Fibroblast of peridontal ligament (primary cell): ENCODE data around the gene TJP2.
"Not testable (repeated sequence)": the region's sequence is repeated elsewhere in the genome, so short reads cannot be mapped to it uniquely, and the experiment has no call there.

Source experiments
- DNase-seq: peaks from one replicate; pipeline ENCODE4 v3.0.0-alpha.2; 2010; ENCODE audit errors: extremely low read depth

Gene TJP2

GRCh38 chr9:69283003-69283402, 108.9 kb downstream of the TJP2 start:
- DNase-seq, result no peak

GRCh38 chr9:69292078-69292477, 118.0 kb downstream of the TJP2 start:
- no peak for DNase-seq

- DNase-seq, result no peak
Observed at GRCh38 chr9:69293156-69293555, 119.1 kb downstream of the TJP2 start.

- DNase-seq, result no peak
Observed at GRCh38 chr9:69295872-69296552, 121.9 kb downstream of the TJP2 start.

GRCh38 chr9:69297300-69297980, 123.4 kb downstream of the TJP2 start:
- no peak for DNase-seq

GRCh38 chr9:69299315-69299714, 125.2 kb downstream of the TJP2 start:
- no peak for DNase-seq

GRCh38 chr9:69299826-69300225, 125.7 kb downstream of the TJP2 start:
- no peak for DNase-seq

GRCh38 chr9:69303331-69303730, 129.3 kb downstream of the TJP2 start:
- no peak for DNase-seq

GRCh38 chr9:69306895-69307445, 132.9 kb downstream of the TJP2 start:
- DNase-seq, result not testable (repeated sequence)

- DNase-seq, result peak; percentile 68
Observed at GRCh38 chr9:69307446-69308205, 133.5 kb downstream of the TJP2 start.

- DNase-seq, result no peak
Observed at GRCh38 chr9:69308206-69308931, 134.3 kb downstream of the TJP2 start.

GRCh38 chr9:69313175-69313574, 139.1 kb downstream of the TJP2 start:
- DNase-seq, result no peak

- DNase-seq, result no peak
Observed at GRCh38 chr9:69314547-69314946, 140.5 kb downstream of the TJP2 start.

GRCh38 chr9:69317081-69317480, 143.0 kb downstream of the TJP2 start:
- DNase-seq, result no peak

GRCh38 chr9:69317894-69318293, 143.8 kb downstream of the TJP2 start:
- no peak for DNase-seq

- no peak for DNase-seq
Observed at GRCh38 chr9:69319324-69320025, 145.4 kb downstream of the TJP2 start.

GRCh38 chr9:69322256-69322655, 148.2 kb downstream of the TJP2 start:
- no peak for DNase-seq

- DNase-seq, result no peak
Observed at GRCh38 chr9:69323861-69324260, 149.8 kb downstream of the TJP2 start.
